CD14-positive monocyte (primary cell): ENCODE data around the gene TIPRL. TPM values are rescaled to one million over a fixed set of nuclear protein-coding genes. Genes with fewer than 3 reads are reported as not detected.

Experiments
- DNase-seq, 3 donors: peaks; one replicate each; pipeline ENCODE4 v3.0.0-alpha.2; 2011 to 2022
- H2AFZ ChIP-seq: 2 replicates; pipeline ENCODE4 v1.6.0; 2012; ENCODE audit warnings: mild to moderate bottlenecking, low read depth, low read length, inconsistent platforms; ENCODE audit not compliant: insufficient read depth, poor library complexity, severe bottlenecking
- H3K27ac ChIP-seq, 2 donors: 1 replicate in 1 of 2; 2 replicates in 1 of 2; pipeline ENCODE4 v1.5.1; 2012 to 2013; ENCODE audit warnings: low read length in 2 of 2, control low read depth in 1 of 2, inconsistent platforms in 1 of 2, low read depth in 1 of 2, mild to moderate bottlenecking in 1 of 2
- H3K27me3 ChIP-seq, 2 donors: one replicate each; pipeline versions ENCODE4 v1.6.0 to v1.6.1; 2011 to 2013; ENCODE audit warnings: low read length in 2 of 2; ENCODE audit not compliant: control insufficient read depth in 2 of 2, insufficient read depth in 2 of 2
- H3K36me3 ChIP-seq, 2 donors: replicated peaks in 1 of 2; 1 replicate in 1 of 2; 2 replicates in 1 of 2; pipeline versions ENCODE4 v1.5.1 to v1.6.1; 2012 to 2013; ENCODE audit warnings: low read length in 2 of 2, control low read depth in 1 of 2, inconsistent platforms in 1 of 2, mild to moderate bottlenecking in 1 of 2; ENCODE audit not compliant: insufficient read depth in 2 of 2, control insufficient read depth in 1 of 2
- H3K4me1 ChIP-seq, 2 donors: 1 replicate in 1 of 2; 2 replicates in 1 of 2; pipeline versions ENCODE4 v1.5.1 to v1.6.1; 2012 to 2013; ENCODE audit warnings: low read length in 2 of 2, control low read depth in 1 of 2, inconsistent platforms in 1 of 2, mild to moderate bottlenecking in 1 of 2, moderate library complexity in 1 of 2; ENCODE audit not compliant: insufficient read depth in 2 of 2, control insufficient read depth in 1 of 2
- H3K4me2 ChIP-seq: replicated peaks from 2 replicates; pipeline ENCODE3; 2012; ENCODE audit warnings: low read length, moderate library complexity, mild to moderate bottlenecking; ENCODE audit not compliant: poor library complexity, severe bottlenecking; ENCODE audit errors: extremely low read depth
- H3K4me3 ChIP-seq, 3 experiments: fragments of 200-600 bp in 1 of 3; sonication (generic) in 1 of 3; replicated peaks in 1 of 3; 1 replicate in 2 of 3; 2 replicates in 1 of 3; pipeline ENCODE4 v1.5.1; 2011 to 2013; ENCODE audit warnings: low read length in 3 of 3, mild to moderate bottlenecking in 3 of 3, control low read depth in 2 of 3, low read depth in 2 of 3, inconsistent platforms in 1 of 3, moderate library complexity in 1 of 3
- H3K79me2 ChIP-seq: 2 replicates; pipeline ENCODE4 v1.6.0; 2012; ENCODE audit warnings: mild to moderate bottlenecking, control low read depth, inconsistent platforms, low read length, moderate library complexity; ENCODE audit not compliant: insufficient read depth
- H3K9ac ChIP-seq: 2 replicates; pipeline ENCODE4 v1.6.0; 2017; ENCODE audit warnings: low read length, mild to moderate bottlenecking; ENCODE audit not compliant: insufficient read depth, poor library complexity, severe bottlenecking
- H3K9me3 ChIP-seq, 2 donors: replicated peaks in 1 of 2; 1 replicate in 1 of 2; 2 replicates in 1 of 2; pipeline versions ENCODE4 v1.5.1 to v1.6.1; 2012 to 2013; ENCODE audit warnings: low read length in 2 of 2, control low read depth in 1 of 2; ENCODE audit not compliant: control insufficient read depth in 1 of 2, insufficient read depth in 1 of 2
- H4K20me1 ChIP-seq: 2 replicates; pipeline ENCODE4 v1.6.0; 2012; ENCODE audit warnings: mild to moderate bottlenecking, low read length, control low read depth, moderate library complexity; ENCODE audit not compliant: insufficient read depth
- H3K27ac Mint-ChIP-seq, 7 donors: one replicate each; pipeline ENCODE4 v1.8.0; 2020; ENCODE audit warnings: mild to moderate bottlenecking in 7 of 7, mixed read lengths in 7 of 7, moderate library complexity in 6 of 7, inconsistent platforms in 2 of 7
- H3K27me3 Mint-ChIP-seq, 3 donors: one replicate each; pipeline ENCODE4 v1.8.0; 2021 to 2022; ENCODE audit warnings: low read depth in 3 of 3, mild to moderate bottlenecking in 3 of 3, mixed read lengths in 3 of 3, moderate library complexity in 3 of 3, inconsistent platforms in 1 of 3
- H3K36me3 Mint-ChIP-seq, 2 donors: one replicate each; pipeline ENCODE4 v1.8.0; 2020; ENCODE audit warnings: mixed read lengths in 2 of 2, inconsistent platforms in 1 of 2, mild to moderate bottlenecking in 1 of 2
- H3K4me1 Mint-ChIP-seq: one replicate; pipeline ENCODE4 v1.8.0; 2020; ENCODE audit warnings: mild to moderate bottlenecking, mixed read lengths
- H3K4me3 Mint-ChIP-seq, 2 donors: one replicate each; pipeline ENCODE4 v1.8.0; 2020; ENCODE audit warnings: mild to moderate bottlenecking in 2 of 2, mixed read lengths in 2 of 2, moderate library complexity in 1 of 2
- H3K9me3 Mint-ChIP-seq, 7 donors: one replicate each; pipeline ENCODE4 v1.8.0; 2020 to 2022; ENCODE audit warnings: mixed read lengths in 7 of 7, mild to moderate bottlenecking in 6 of 7, moderate library complexity in 6 of 7, inconsistent platforms in 2 of 7
- WGBS: methylation state at CpG from one replicate; pipeline ENCODE4 v1.1.5; 2013; ENCODE audit warnings: missing lambda C conversion rate; ENCODE audit not compliant: insufficient coverage; 5-methylcytosine and 5-hydroxymethylcytosine counted together
- intact Hi-C, 2 donors: fragments of 100-400 bp; cut with micrococcal nuclease; formaldehyde crosslinking; loops; one replicate each; pipeline versions ENCODE4 v1.15.0 to v1.15.1; 2023
- polyA plus RNA-seq, 3 donors: library from polyadenylated mRNA; depleted of rRNA in 1 of 3; unstranded in 2 of 3; stranded (reverse) in 1 of 3; fragments of 300-500 nt in 2 of 3; fragments of >200 nt in 1 of 3; fragmentation: Illumina TruSeq in 2 of 3; gene quantifications; 1 replicate in 2 of 3; 2 replicates in 1 of 3; pipeline ENCODE4 v1.2.3, GENCODE V29; 2012 to 2021
- TF ChIP-seq, protein P1 (sequence below): fragments of 200-600 bp; IDR thresholded peaks from one replicate; pipeline ENCODE4 v1.8.0; 2022; ENCODE audit warnings: antibody characterized with exemption, mild to moderate bottlenecking

Gene TIPRL
- polyA plus RNA-seq, 3 donors: 8.7 to 35.0 (median 30.2) TPM

DNA sequence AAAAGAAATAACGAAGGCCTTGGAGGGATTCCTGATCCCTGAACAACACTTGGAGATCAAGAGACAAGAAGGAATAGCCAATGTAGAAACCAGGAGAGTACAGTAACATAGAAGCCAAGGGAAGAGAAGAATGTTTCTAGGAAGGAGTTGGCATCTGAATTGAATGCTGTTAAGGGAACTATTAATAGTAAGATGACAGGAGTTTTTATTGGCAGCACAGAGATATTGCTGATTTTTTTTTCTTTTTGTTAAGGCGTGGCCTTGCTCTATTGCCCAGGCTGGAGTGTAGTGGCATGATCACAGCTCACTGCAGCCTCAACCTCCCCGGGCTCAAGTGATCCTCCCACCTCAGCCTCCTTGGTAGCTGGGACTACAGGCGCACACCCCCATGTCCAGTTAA, 37.4 kb downstream of the TIPRL start:
- Histone ChIP-seq H2AFZ (no peak overlapping the region), H3K27me3 (no peaks in the 10 kb centered on the region), H3K4me1 (no peaks in the 10 kb centered on the region), H3K4me3 (no peak overlapping the region), H3K27ac (no peak overlapping the region), H3K9me3 (no peaks in the 10 kb centered on the region), H3K36me3 (no peaks in the 10 kb centered on the region), H3K9ac (no peak overlapping the region), H3K79me2 (no peaks in the 10 kb centered on the region), H3K4me2 (no peak overlapping the region), H4K20me1 (no peaks in the 10 kb centered on the region)
- H3K4me1 Mint-ChIP-seq: peaks cover 3% of the 10 kb centered on the region
- no peak overlapping the region for H3K4me3 Mint-ChIP-seq
- 80% methylated on average over 1 of the region's 4 CpGs for WGBS
- H3K27ac Mint-ChIP-seq: no peak overlapping the region
- peaks cover 0 to 7% (median 1%) of the 10 kb centered on the region in 3 donors for H3K27me3 Mint-ChIP-seq
- H3K36me3 Mint-ChIP-seq: no peaks in the 10 kb centered on the region
- intact Hi-C loops: no loop called here
- no peak for DNase-seq
- TF ChIP-seq, protein P1, sequence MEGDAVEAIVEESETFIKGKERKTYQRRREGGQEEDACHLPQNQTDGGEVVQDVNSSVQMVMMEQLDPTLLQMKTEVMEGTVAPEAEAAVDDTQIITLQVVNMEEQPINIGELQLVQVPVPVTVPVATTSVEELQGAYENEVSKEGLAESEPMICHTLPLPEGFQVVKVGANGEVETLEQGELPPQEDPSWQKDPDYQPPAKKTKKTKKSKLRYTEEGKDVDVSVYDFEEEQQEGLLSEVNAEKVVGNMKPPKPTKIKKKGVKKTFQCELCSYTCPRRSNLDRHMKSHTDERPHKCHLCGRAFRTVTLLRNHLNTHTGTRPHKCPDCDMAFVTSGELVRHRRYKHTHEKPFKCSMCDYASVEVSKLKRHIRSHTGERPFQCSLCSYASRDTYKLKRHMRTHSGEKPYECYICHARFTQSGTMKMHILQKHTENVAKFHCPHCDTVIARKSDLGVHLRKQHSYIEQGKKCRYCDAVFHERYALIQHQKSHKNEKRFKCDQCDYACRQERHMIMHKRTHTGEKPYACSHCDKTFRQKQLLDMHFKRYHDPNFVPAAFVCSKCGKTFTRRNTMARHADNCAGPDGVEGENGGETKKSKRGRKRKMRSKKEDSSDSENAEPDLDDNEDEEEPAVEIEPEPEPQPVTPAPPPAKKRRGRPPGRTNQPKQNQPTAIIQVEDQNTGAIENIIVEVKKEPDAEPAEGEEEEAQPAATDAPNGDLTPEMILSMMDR: no peak
- H3K9me3 Mint-ChIP-seq: peaks cover 6 to 18% (median 16%) of the 10 kb centered on the region in 7 donors

DNA sequence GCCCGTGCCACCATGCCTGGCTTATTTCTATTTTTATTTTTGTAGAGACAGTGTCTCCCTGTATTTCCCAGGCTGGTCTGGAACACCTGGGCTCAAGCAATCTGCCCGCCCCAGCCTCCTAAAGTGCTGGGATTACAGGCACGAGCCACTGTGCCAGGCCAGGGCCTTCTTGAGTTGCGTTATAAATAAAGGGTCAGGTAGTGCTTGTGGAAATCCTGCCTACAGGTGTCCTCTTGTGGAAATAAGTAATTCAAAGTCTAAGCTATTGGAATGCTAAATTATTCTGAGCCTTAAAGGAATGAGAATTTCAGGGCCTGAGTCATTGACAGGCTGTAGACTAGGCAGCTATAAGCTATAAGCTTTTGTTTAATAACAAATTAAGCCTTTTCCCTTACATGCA, 38.9 kb downstream of the TIPRL start:
- Mint-ChIP-seq H3K27me3 (peaks cover 0 to 7% (median 1%) of the 10 kb centered on the region in 3 donors), H3K4me3 (no peak overlapping the region), H3K4me1 (peaks cover 3% of the 10 kb centered on the region), H3K27ac (no peak overlapping the region), H3K9me3 (peaks cover 3 to 11% (median 7%) of the 10 kb centered on the region in 7 donors), H3K36me3 (no peaks in the 10 kb centered on the region)
- no peak overlapping the region for H3K4me3 ChIP-seq
- no peak overlapping the region for H3K4me2 ChIP-seq
- no peaks in the 10 kb centered on the region for H3K9me3 ChIP-seq
- no peaks in the 10 kb centered on the region for H3K27me3 ChIP-seq
- no peaks in the 10 kb centered on the region for H4K20me1 ChIP-seq
- intact Hi-C loops: no loop called here
- 100% methylated on average over 1 of the region's 4 CpGs for WGBS
- DNase-seq: no peak
- no peak overlapping the region for H3K27ac ChIP-seq
- H3K4me1 ChIP-seq: no peaks in the 10 kb centered on the region
- TF ChIP-seq, protein P1: no peak
- H3K36me3 ChIP-seq: no peaks in the 10 kb centered on the region
- no peak overlapping the region for H2AFZ ChIP-seq
- no peak overlapping the region for H3K9ac ChIP-seq
- H3K79me2 ChIP-seq: no peaks in the 10 kb centered on the region
